HG03045 (cell line): Measurements from ENCODE around the gene ARHGAP5.

ENCODE experiments used
- ATAC-seq: cut with Tn5 transposase; IDR thresholded peaks from one replicate; pipeline ENCODE4 v1.9.1; 2021; ENCODE audit warnings: mild to moderate bottlenecking, moderate library complexity; ENCODE audit not compliant: unreplicated experiment

Gene ARHGAP5

GRCh38 chr14:32077081-32078022, at the start of gene ARHGAP5:
TSS of gene ARHGAP5 (plus strand) at chr14:32077304. CDS start at chr14:32090670, 13,366 bp downstream.
- ATAC-seq = peak; percentile 50

- ATAC-seq = no peak
Observed at GRCh38 chr14:32028599-32028998, 48.5 kb upstream of the ARHGAP5 start.

GRCh38 chr14:32033543-32033942, 43.6 kb upstream of the ARHGAP5 start:
- ATAC-seq = no peak

GRCh38 chr14:32038876-32039275, 38.2 kb upstream of the ARHGAP5 start:
- ATAC-seq = no peak

- no peak for ATAC-seq
Observed at GRCh38 chr14:32039401-32040030, 37.6 kb upstream of the ARHGAP5 start.

- ATAC-seq = no peak
Observed at GRCh38 chr14:32043624-32044023, 33.5 kb upstream of the ARHGAP5 start.

- ATAC-seq = no peak
Observed at GRCh38 chr14:32044454-32044853, 32.6 kb upstream of the ARHGAP5 start.

GRCh38 chr14:32047791-32048190, 29.3 kb upstream of the ARHGAP5 start:
- ATAC-seq = no peak

- ATAC-seq = no peak
Observed at GRCh38 chr14:32049361-32050088, 27.6 kb upstream of the ARHGAP5 start.

GRCh38 chr14:32050878-32051277, 26.2 kb upstream of the ARHGAP5 start:
- ATAC-seq = no peak

- no peak for ATAC-seq
Observed at GRCh38 chr14:32054536-32054935, 22.6 kb upstream of the ARHGAP5 start.

GRCh38 chr14:32055175-32055574, 21.9 kb upstream of the ARHGAP5 start:
- no peak for ATAC-seq

GRCh38 chr14:32059702-32060101, 17.4 kb upstream of the ARHGAP5 start:
- no peak for ATAC-seq

GRCh38 chr14:32064931-32065330, 12.2 kb upstream of the ARHGAP5 start:
- ATAC-seq = no peak

GRCh38 chr14:32068708-32069107, 8.4 kb upstream of the ARHGAP5 start:
- no peak for ATAC-seq

- no peak for ATAC-seq
Observed at GRCh38 chr14:32070282-32070681, 6.8 kb upstream of the ARHGAP5 start.

- no peak for ATAC-seq
Observed at GRCh38 chr14:32072676-32073075, 4.4 kb upstream of the ARHGAP5 start.

GRCh38 chr14:32073537-32074189, 3.4 kb upstream of the ARHGAP5 start:
- ATAC-seq = no peak

GRCh38 chr14:32074887-32075572, 2.1 kb upstream of the ARHGAP5 start:
- ATAC-seq = no peak

GRCh38 chr14:32075672-32076277, 1.3 kb upstream of the ARHGAP5 start:
- peak; percentile 23 for ATAC-seq
